NCI-H69 (cell line): ENCODE results near the gene TIAM2.

ENCODE experiments used
- DNase-seq: peaks from one replicate; lab custom pipeline; 2025; lab: John Stamatoyannopoulos, UW

The TIAM2 gene

GRCh38 chr6:155129744-155130143, 134.6 kb downstream of the TIAM2 start:
- no peak for DNase-seq

GRCh38 chr6:155130161-155130853, 135.2 kb downstream of the TIAM2 start:
- DNase-seq = no peak

GRCh38 chr6:155132617-155133016, 137.5 kb downstream of the TIAM2 start:
- DNase-seq = peak; percentile 84

GRCh38 chr6:155141002-155141401, 145.9 kb downstream of the TIAM2 start:
- DNase-seq = no peak

GRCh38 chr6:155141512-155141911, 146.4 kb downstream of the TIAM2 start:
- no peak for DNase-seq

- no peak for DNase-seq
These were observed 147.3 kb downstream of the TIAM2 start for GRCh38 chr6:155142168-155143028.

GRCh38 chr6:155143029-155143577, 148.0 kb downstream of the TIAM2 start:
- no peak for DNase-seq

GRCh38 chr6:155143578-155144106, 148.5 kb downstream of the TIAM2 start:
- DNase-seq = no peak

GRCh38 chr6:155146205-155146604, 151.1 kb downstream of the TIAM2 start:
- DNase-seq = no peak

GRCh38 chr6:155147958-155148663, 153.0 kb downstream of the TIAM2 start:
- DNase-seq = no peak

- no peak for DNase-seq
These were observed 156.0 kb downstream of the TIAM2 start for GRCh38 chr6:155150967-155151671.

- DNase-seq = peak; percentile 42
These were observed 157.3 kb downstream of the TIAM2 start for GRCh38 chr6:155152211-155153076.

- peak; percentile 95 for DNase-seq
These were observed 159.2 kb downstream of the TIAM2 start for GRCh38 chr6:155154158-155154830.

- DNase-seq = no peak
These were observed 160.8 kb downstream of the TIAM2 start for GRCh38 chr6:155155787-155156447.

GRCh38 chr6:155157101-155157500, 162.0 kb downstream of the TIAM2 start:
- no peak for DNase-seq

- peak; percentile 56 for DNase-seq
These were observed 163.1 kb downstream of the TIAM2 start for GRCh38 chr6:155158030-155158843.

- DNase-seq = no peak
These were observed 167.6 kb downstream of the TIAM2 start for GRCh38 chr6:155162682-155163081.

GRCh38 chr6:155163601-155164000, 168.5 kb downstream of the TIAM2 start:
- DNase-seq = no peak
